GM20000 (cell line): ENCODE results near the gene ANKRD34A.
"Not testable (repeated sequence)": the region's sequence is repeated elsewhere in the genome, so short reads cannot be mapped to it uniquely, and the experiment has no call there.

ENCODE experiments used
- DNase-seq: peaks from one replicate; pipeline ENCODE4 v3.0.0; 2012; ENCODE audit warnings: low spot score
- CTCF ChIP-seq: IDR thresholded peaks from 2 replicates; pipeline ENCODE4 v1.5.1; 2012; ENCODE audit warnings: mild to moderate bottlenecking, control low read depth; ENCODE audit errors: extremely low read depth, missing control alignments

The ANKRD34A gene

GRCh38 chr1:145937436-145937835, 26.9 kb downstream of the ANKRD34A start:
- no peak for DNase-seq
- TF ChIP-seq CTCF, result no peak

GRCh38 chr1:145936247-145936646, 28.1 kb downstream of the ANKRD34A start:
- no peak for DNase-seq
- no peak for TF ChIP-seq CTCF

GRCh38 chr1:145935708-145936107, 28.7 kb downstream of the ANKRD34A start:
- DNase-seq, result no peak
- TF ChIP-seq CTCF, result no peak

GRCh38 chr1:145932522-145933009, 31.8 kb downstream of the ANKRD34A start:
- not testable (repeated sequence) for DNase-seq

GRCh38 chr1:145927916-145928643, 36.3 kb downstream of the ANKRD34A start:
- no peak for DNase-seq
- TF ChIP-seq CTCF, result no peak

GRCh38 chr1:145927063-145927886, 37.1 kb downstream of the ANKRD34A start, which contains the start of gene RBM8A:
Gene RBM8A (minus strand): TSS chr1:145927484. CDS start chr1:145927426, 58 bp downstream.
- TF ChIP-seq CTCF, result peak; percentile 30
- DNase-seq, result peak; percentile 86

- DNase-seq, result no peak
- no peak for TF ChIP-seq CTCF
Observed at GRCh38 chr1:145926686-145927062, 37.7 kb downstream of the ANKRD34A start.
